Mesenchymal stem cell (in vitro differentiated cells and primary cell): Measurements from ENCODE around the gene ZSWIM6.

ENCODE experiments used
- DNase-seq: peaks from one replicate; pipeline ENCODE4 v3.0.0-alpha.2; 2013
- H2AFZ ChIP-seq: one replicate; pipeline ENCODE4 v1.6.1; 2013; ENCODE audit warnings: low read depth, mild to moderate bottlenecking, control low read depth, inconsistent platforms, low read length, moderate library complexity
- H2AK5ac ChIP-seq: 2 replicates; pipeline ENCODE4 v1.6.1; 2013; ENCODE audit warnings: low read length, moderate library complexity, mild to moderate bottlenecking, inconsistent platforms; ENCODE audit not compliant: severe bottlenecking
- H2BK120ac ChIP-seq: one replicate; pipeline ENCODE4 v1.6.1; 2013; ENCODE audit warnings: low read depth, mild to moderate bottlenecking, inconsistent platforms, low read length, moderate library complexity
- H2BK12ac ChIP-seq, 2 experiments: one replicate each; pipeline ENCODE4 v1.6.1; 2013; ENCODE audit warnings: inconsistent platforms in 2 of 2, low read length in 2 of 2, mild to moderate bottlenecking in 2 of 2, moderate library complexity in 2 of 2, control low read depth in 1 of 2
- H2BK15ac ChIP-seq: one replicate; pipeline ENCODE4 v1.6.1; 2013; ENCODE audit warnings: mild to moderate bottlenecking, low read depth, inconsistent platforms; ENCODE audit not compliant: poor library complexity, severe bottlenecking
- H2BK5ac ChIP-seq: 2 replicates; pipeline ENCODE4 v1.6.1; 2013; ENCODE audit warnings: low read depth, mild to moderate bottlenecking, low read length, control low read depth, inconsistent platforms; ENCODE audit not compliant: poor library complexity, severe bottlenecking
- H3K14ac ChIP-seq, 2 experiments: one replicate each; pipeline ENCODE4 v1.6.1; 2013; ENCODE audit warnings: inconsistent platforms in 2 of 2, low read length in 2 of 2, control low read depth in 1 of 2, mild to moderate bottlenecking in 1 of 2, moderate library complexity in 1 of 2
- H3K18ac ChIP-seq, 2 experiments: one replicate each; pipeline ENCODE4 v1.6.1; 2013; ENCODE audit warnings: inconsistent platforms in 2 of 2, low read length in 2 of 2, control low read depth in 1 of 2, low read depth in 1 of 2, mild to moderate bottlenecking in 1 of 2
- H3K23ac ChIP-seq, 2 experiments: one replicate each; pipeline ENCODE4 v1.6.1; 2013; ENCODE audit warnings: inconsistent platforms in 2 of 2, low read length in 2 of 2, mild to moderate bottlenecking in 2 of 2, moderate library complexity in 2 of 2, control low read depth in 1 of 2
- H3K27ac ChIP-seq: 2 replicates; pipeline ENCODE4 v1.5.1; 2013; ENCODE audit warnings: mild to moderate bottlenecking, moderate library complexity, low read length, control low read depth, inconsistent platforms; ENCODE audit not compliant: poor library complexity, severe bottlenecking
- H3K27me3 ChIP-seq, 2 experiments: 2 replicates each; pipeline versions ENCODE4 v1.6.1 to v1.7.0; 2013; ENCODE audit warnings: low read length in 2 of 2, mild to moderate bottlenecking in 2 of 2, moderate library complexity in 2 of 2, control low read depth in 1 of 2, inconsistent platforms in 1 of 2; ENCODE audit not compliant: control insufficient read depth in 1 of 2, insufficient read depth in 1 of 2
- H3K36me3 ChIP-seq, 2 experiments: 2 replicates each; pipeline versions ENCODE4 v1.6.1 to v1.7.0; 2013; ENCODE audit warnings: low read length in 2 of 2, control low read depth in 1 of 2, inconsistent platforms in 1 of 2, low read depth in 1 of 2, mild to moderate bottlenecking in 1 of 2; ENCODE audit not compliant: insufficient read depth in 2 of 2, control insufficient read depth in 1 of 2
- H3K4ac ChIP-seq, 2 experiments: one replicate each; pipeline ENCODE4 v1.6.1; 2013; ENCODE audit warnings: inconsistent platforms in 2 of 2, low read length in 2 of 2, mild to moderate bottlenecking in 2 of 2, moderate library complexity in 2 of 2, control low read depth in 1 of 2, low read depth in 1 of 2
- H3K4me1 ChIP-seq: 2 replicates; pipeline ENCODE4 v1.6.1; 2013; ENCODE audit warnings: low read depth, low read length, control low read depth; ENCODE audit not compliant: control insufficient read depth, insufficient read depth
- H3K4me2 ChIP-seq: 2 replicates; pipeline ENCODE4 v1.6.1; 2013; ENCODE audit warnings: low read length, mild to moderate bottlenecking, inconsistent platforms; ENCODE audit not compliant: poor library complexity, severe bottlenecking
- H3K4me3 ChIP-seq, 2 experiments: 2 replicates each; pipeline versions ENCODE4 v1.5.1 to v1.7.0; 2013; ENCODE audit warnings: low read length in 2 of 2, mild to moderate bottlenecking in 2 of 2, control low read depth in 1 of 2, low read depth in 1 of 2; ENCODE audit not compliant: insufficient read depth in 1 of 2
- H3K79me1 ChIP-seq: replicated peaks from 2 replicates; pipeline ENCODE4 v1.6.1; 2013; ENCODE audit warnings: mild to moderate bottlenecking, control low read depth, low read length, inconsistent platforms; ENCODE audit not compliant: poor library complexity, severe bottlenecking
- H3K9ac ChIP-seq: 2 replicates; pipeline ENCODE4 v1.7.0; 2013; ENCODE audit warnings: mild to moderate bottlenecking, low read length, moderate library complexity
- H3K9me3 ChIP-seq: 2 replicates; pipeline ENCODE4 v1.7.0; 2013; ENCODE audit warnings: mild to moderate bottlenecking, low read length; ENCODE audit not compliant: control insufficient read depth
- H4K8ac ChIP-seq: one replicate; pipeline ENCODE4 v1.6.1; 2013; ENCODE audit warnings: inconsistent platforms, mild to moderate bottlenecking, low read length, moderate library complexity
- H4K91ac ChIP-seq: one replicate; pipeline ENCODE4 v1.6.1; 2013; ENCODE audit warnings: mild to moderate bottlenecking, low read length, inconsistent platforms
- WGBS: methylation state at CpG from one replicate; pipeline ENCODE4 v1.1.7; 2013; ENCODE audit warnings: mixed read lengths; 5-methylcytosine and 5-hydroxymethylcytosine counted together

Gene ZSWIM6

DNA sequence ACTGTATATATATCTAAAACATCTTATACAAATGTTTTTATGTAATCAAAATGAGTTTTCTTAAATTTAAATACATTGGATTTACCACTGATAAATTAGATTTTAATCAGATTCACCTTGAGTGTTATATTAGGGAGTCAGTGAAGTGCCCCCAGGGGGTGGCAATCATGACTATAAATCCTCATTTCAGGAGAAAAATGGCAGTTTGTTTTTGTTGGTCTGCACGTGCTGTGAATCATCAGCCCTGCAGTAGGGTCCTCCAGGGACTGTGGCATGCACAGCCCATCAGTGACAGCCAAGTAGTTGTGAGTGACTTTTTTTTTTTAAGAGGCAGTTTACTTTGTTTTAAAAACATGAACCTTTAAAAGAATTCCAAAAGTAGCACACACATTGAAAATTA, 65.2 kb downstream of the ZSWIM6 start:
- H4K8ac ChIP-seq: no peak overlapping the region
- H3K27ac ChIP-seq: no peak overlapping the region
- no peaks in the 10 kb centered on the region for H3K9me3 ChIP-seq
- no peak overlapping the region for H3K23ac ChIP-seq
- no peak overlapping the region for H3K18ac ChIP-seq
- H2BK15ac ChIP-seq: no peak overlapping the region
- peaks cover 2 to 3% of the 10 kb centered on the region in 2 experiments for H3K36me3 ChIP-seq
- H2BK12ac ChIP-seq: no peak overlapping the region
- no peak overlapping the region for H3K4me3 ChIP-seq
- H3K14ac ChIP-seq: no peak overlapping the region
- H3K4me2 ChIP-seq: no peak overlapping the region
- no peak overlapping the region for H3K4ac ChIP-seq
- no peak overlapping the region for H3K9ac ChIP-seq
- WGBS: 0% methylated on average over 1 of the region's 1 CpG
- no peaks in the 10 kb centered on the region for H3K27me3 ChIP-seq
- H2BK120ac ChIP-seq: no peak overlapping the region
- peaks cover 13% of the 10 kb centered on the region for H3K79me1 ChIP-seq
- H2AK5ac ChIP-seq: no peak overlapping the region
- H3K4me1 ChIP-seq: peaks cover 3% of the 10 kb centered on the region
- H2BK5ac ChIP-seq: no peak overlapping the region
- DNase-seq: peak; percentile 53
- H2AFZ ChIP-seq: no peak overlapping the region
- no peak overlapping the region for H4K91ac ChIP-seq

DNA sequence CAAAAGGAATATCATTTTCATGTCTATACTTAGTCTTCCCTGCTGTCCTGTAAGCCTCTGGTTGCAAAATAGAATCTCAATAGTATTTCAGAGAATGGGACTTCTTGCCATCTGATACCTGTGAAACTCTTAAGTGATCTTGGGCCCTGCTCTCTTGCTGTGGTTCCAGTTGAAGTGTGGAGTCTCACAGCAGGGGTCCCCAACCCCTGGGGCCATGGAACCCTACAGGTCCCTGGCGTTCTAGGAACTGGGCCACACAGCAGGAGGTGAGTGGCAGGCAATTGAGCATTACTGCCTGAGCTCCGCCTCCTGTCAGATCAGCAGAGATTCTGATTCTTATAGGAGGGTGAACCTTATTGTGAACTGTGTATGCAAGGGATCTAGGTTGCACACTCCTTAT, 65.9 kb downstream of the ZSWIM6 start:
- Histone ChIP-seq H3K4me2 (no peak overlapping the region), H2BK15ac (no peak overlapping the region), H2BK12ac (no peak overlapping the region), H3K9me3 (no peaks in the 10 kb centered on the region), H3K23ac (no peak overlapping the region), H3K36me3 (peaks cover 0 to 3% of the 10 kb centered on the region in 2 experiments), H2AK5ac (no peak overlapping the region), H2AFZ (no peak overlapping the region), H3K4me1 (peaks cover 3% of the 10 kb centered on the region), H3K27me3 (no peaks in the 10 kb centered on the region), H3K79me1 (peaks cover 13% of the 10 kb centered on the region), H3K14ac (no peak overlapping the region), H3K9ac (no peak overlapping the region), H3K18ac (no peak overlapping the region), H3K4ac (no peak overlapping the region), H4K91ac (no peak overlapping the region), H2BK5ac (no peak overlapping the region), H3K27ac (no peak overlapping the region), H3K4me3 (no peak overlapping the region), H4K8ac (no peak overlapping the region), H2BK120ac (no peak overlapping the region)
- WGBS: 97% methylated on average over 2 of the region's 2 CpGs
- DNase-seq: no peak

DNA sequence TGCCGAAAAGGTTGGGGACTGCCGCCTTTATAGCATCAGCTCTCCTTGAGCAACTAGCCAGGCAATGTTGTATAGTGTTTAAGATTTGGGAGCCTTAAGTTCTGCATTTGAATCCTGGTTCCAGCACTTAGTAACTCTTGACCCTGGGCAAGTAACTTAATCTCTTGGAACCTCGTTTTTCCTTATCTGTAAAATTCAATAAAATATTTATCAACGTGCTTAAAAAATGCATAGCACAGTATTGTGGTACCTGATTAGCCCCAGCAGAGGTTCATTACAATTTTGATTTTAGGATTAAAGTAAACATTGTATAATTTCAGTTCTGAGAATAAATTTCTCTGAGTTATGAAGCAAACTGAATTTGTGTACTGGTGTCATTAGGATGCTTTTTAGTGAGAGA, 66.4 kb downstream of the ZSWIM6 start:
- H3K27me3 ChIP-seq: no peaks in the 10 kb centered on the region
- no peaks in the 10 kb centered on the region for H3K9me3 ChIP-seq
- no peak overlapping the region for H3K14ac ChIP-seq
- peaks cover 0 to 3% of the 10 kb centered on the region in 2 experiments for H3K36me3 ChIP-seq
- H4K8ac ChIP-seq: no peak overlapping the region
- no peak overlapping the region for H2BK15ac ChIP-seq
- no peak overlapping the region for H4K91ac ChIP-seq
- no peak overlapping the region for H3K4me3 ChIP-seq
- H3K23ac ChIP-seq: no peak overlapping the region
- H3K79me1 ChIP-seq: peaks cover 15% of the 10 kb centered on the region
- no peak overlapping the region for H3K27ac ChIP-seq
- H3K9ac ChIP-seq: no peak overlapping the region
- no peak overlapping the region for H3K18ac ChIP-seq
- H2BK12ac ChIP-seq: no peak overlapping the region
- no peak overlapping the region for H2BK5ac ChIP-seq
- WGBS: 100% methylated on average over 2 of the region's 4 CpGs
- peaks cover 3% of the 10 kb centered on the region for H3K4me1 ChIP-seq
- no peak overlapping the region for H2AK5ac ChIP-seq
- DNase-seq: no peak
- H2BK120ac ChIP-seq: no peak overlapping the region
- no peak overlapping the region for H3K4me2 ChIP-seq
- no peak overlapping the region for H2AFZ ChIP-seq
- H3K4ac ChIP-seq: no peak overlapping the region

DNA sequence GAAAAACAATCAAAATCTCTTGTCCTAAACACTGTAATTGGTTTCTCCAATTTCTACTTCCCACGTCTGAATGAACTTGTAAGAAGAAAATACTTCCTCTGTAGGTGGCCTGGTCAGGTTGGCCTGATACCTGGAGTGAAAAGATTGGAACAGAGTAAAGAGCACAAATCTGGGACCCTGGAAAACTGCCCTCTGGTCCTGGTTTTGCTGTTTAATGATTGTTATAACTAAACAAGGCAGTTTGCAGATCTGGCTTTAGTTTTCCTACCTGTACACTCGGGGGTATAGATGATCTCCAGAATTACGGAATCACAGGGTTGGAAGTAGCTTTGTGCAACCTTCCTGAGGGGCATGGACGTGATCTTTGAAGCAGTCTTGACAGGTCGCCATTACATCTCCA, 67.6 kb downstream of the ZSWIM6 start:
- no peak overlapping the region for H2BK120ac ChIP-seq
- H2AFZ ChIP-seq: no peak overlapping the region
- no peak overlapping the region for H2BK5ac ChIP-seq
- H4K91ac ChIP-seq: no peak overlapping the region
- H3K36me3 ChIP-seq: peaks cover 0 to 3% of the 10 kb centered on the region in 2 experiments
- no peak overlapping the region for H3K9ac ChIP-seq
- peaks cover 15% of the 10 kb centered on the region for H3K79me1 ChIP-seq
- no peak overlapping the region for H3K18ac ChIP-seq
- no peak for DNase-seq
- no peak overlapping the region for H3K4ac ChIP-seq
- H3K4me1 ChIP-seq: no peaks in the 10 kb centered on the region
- H3K4me3 ChIP-seq: no peak overlapping the region
- H2AK5ac ChIP-seq: no peak overlapping the region
- H2BK15ac ChIP-seq: no peak overlapping the region
- no peak overlapping the region for H3K14ac ChIP-seq
- no peak overlapping the region for H3K27ac ChIP-seq
- no peak overlapping the region for H4K8ac ChIP-seq
- H3K23ac ChIP-seq: no peak overlapping the region
- H3K4me2 ChIP-seq: no peak overlapping the region
- H3K9me3 ChIP-seq: no peaks in the 10 kb centered on the region
- H2BK12ac ChIP-seq: no peak overlapping the region
- H3K27me3 ChIP-seq: no peaks in the 10 kb centered on the region
- 97% methylated on average over 5 of the region's 5 CpGs for WGBS
